Transverse colon (tissue), 4 donors: ENCODE data around the gene KLF13. TPM values are rescaled to one million over a fixed set of nuclear protein-coding genes. Genes with fewer than 3 reads are reported as not detected.
A peak's percentile ranks its signal among the peaks of the same experiment; 100 is the strongest.

Source experiments
- DNase-seq: peaks from one replicate; pipeline ENCODE4 v3.0.0-alpha.2; 2019
- H3K27ac ChIP-seq, 4 donors: fragments of 200-600 bp; sonication (generic); 2 replicates each; pipeline ENCODE4 v1.5.1; 2016 to 2018; ENCODE audit warnings: inconsistent platforms in 4 of 4
- H3K27me3 ChIP-seq: fragments of 200-600 bp; sonication (generic); 2 replicates; pipeline ENCODE4 v1.5.1; 2017; ENCODE audit warnings: inconsistent platforms
- H3K36me3 ChIP-seq, 4 donors: fragments of 200-600 bp; sonication (generic); 2 replicates each; pipeline ENCODE4 v1.5.1; 2017 to 2019; ENCODE audit warnings: inconsistent platforms in 4 of 4
- H3K4me1 ChIP-seq, 4 donors: fragments of 200-600 bp; sonication (generic); 2 replicates each; pipeline ENCODE4 v1.5.1; 2017 to 2020; ENCODE audit warnings: inconsistent platforms in 4 of 4
- H3K4me3 ChIP-seq, 4 donors: fragments of 200-600 bp; sonication (generic); 1 replicate in 1 of 4; 2 replicates in 3 of 4; pipeline versions ENCODE4 v1.5.1 to v1.6.1; 2017 to 2019; ENCODE audit warnings: inconsistent platforms in 4 of 4
- H3K9me3 ChIP-seq, 2 donors: fragments of 200-600 bp; sonication (generic); 2 replicates each; pipeline ENCODE4 v1.5.1; 2017 to 2019; ENCODE audit warnings: inconsistent platforms in 2 of 2
- CTCF ChIP-seq, 5 experiments: fragments of 200-600 bp in 3 of 5; fragments of 450-650 bp in 2 of 5; sonication (generic) in 3 of 5; IDR thresholded peaks; 1 replicate in 2 of 5; 2 replicates in 3 of 5; pipeline ENCODE4 v1.5.1; 2016 to 2017; ENCODE audit warnings: antibody characterized with exemption in 5 of 5, inconsistent platforms in 3 of 5, mild to moderate bottlenecking in 2 of 5, moderate library complexity in 1 of 5
- EP300 ChIP-seq: sonication (generic); formaldehyde crosslinking; IDR thresholded peaks from one replicate; pipeline ENCODE4 v1.6.1; 2017; ENCODE audit warnings: antibody characterized with exemption, low read depth
- POLR2A ChIP-seq: fragments of 450-650 bp; IDR thresholded peaks from one replicate; pipeline ENCODE4 v1.6.1; 2016; ENCODE audit warnings: antibody characterized with exemption, mild to moderate bottlenecking, moderate library complexity
- POLR2AphosphoS5 ChIP-seq, 3 donors: sonication (generic); formaldehyde crosslinking; IDR thresholded peaks; one replicate each; pipeline ENCODE4 v1.6.1; 2016; ENCODE audit warnings: antibody characterized with exemption in 3 of 3
- WGBS, 2 donors: methylation state at CpG; one replicate each; pipeline ENCODE4 v1.1.5; 2018; ENCODE audit warnings: low coverage in 1 of 2; 5-methylcytosine and 5-hydroxymethylcytosine counted together
- in situ Hi-C, 4 donors: fragments of 200-750 bp; cut with MboI; loops; one replicate each; pipeline versions ENCODE4 v1.15.0 to v1.15.1; 2017; ENCODE audit warnings: low sequenced_read_pairs in 3 of 4, low pct_ligation_motif_present in 1 of 4, low pct_unique_long_range_greater_than_20kb in 1 of 4
- intact Hi-C: fragments of 100-400 bp; cut with DNase I; formaldehyde crosslinking; loops from one replicate; pipeline ENCODE4 v1.15.1; 2023; ENCODE audit warnings: low total_unique reads
- total RNA-seq, 4 donors: library from RNA; depleted of rRNA; stranded (reverse); fragments of >200 nt; gene quantifications; one replicate each; pipeline ENCODE4 v1.1.0, GENCODE V29; 2016

Gene KLF13
- total RNA-seq, 4 donors from 2014 or later, result 39.0 to 81.2 (median 68.8) TPM

GRCh38 chr15:31361764-31362515 is 35.3 kb downstream of the KLF13 start:
- H3K4me3 ChIP-seq, result no peak overlapping the region
- H3K4me1 ChIP-seq, result peaks cover 73 to 95% (median 87%) of the 10 kb centered on the region in 4 donors
- intact Hi-C loops (loop anchor here (10.0 kb wide), 1 partner anchor 73 kb away; no protein-coding TSS in a partner anchor), in situ Hi-C loops (no loop called here)
- peak overlapping the region; percentile 90 to 96 (median 92) for H3K27ac ChIP-seq
- 45 to 53% methylated on average over 3 to 6 of the region's 6 CpGs for WGBS, 2 donors
- no peak for TF ChIP-seq POLR2A
- TF ChIP-seq EP300, result no peak
- TF ChIP-seq POLR2AphosphoS5 (IDR thresholded peaks at IDR 0.05), result no peak
- no peak for TF ChIP-seq CTCF (IDR thresholded peaks at IDR 0.05)
- no peaks in the 10 kb centered on the region for H3K9me3 ChIP-seq
- H3K27me3 ChIP-seq, result no peaks in the 10 kb centered on the region
- H3K36me3 ChIP-seq, result no peaks in the 10 kb centered on the region
- no peak for DNase-seq

GRCh38 chr15:31362886-31363285 is 36.3 kb downstream of the KLF13 start:
- WGBS, 2 donors, result 59 to 76% methylated on average over 4 to 5 of the region's 5 CpGs
- TF ChIP-seq CTCF (IDR thresholded peaks at IDR 0.05) (no peak), POLR2AphosphoS5 (IDR thresholded peaks at IDR 0.05) (no peak), EP300 (no peak), POLR2A (no peak)
- in situ Hi-C loops, result no loop called here
- H3K9me3 ChIP-seq, result no peaks in the 10 kb centered on the region
- DNase-seq, result no peak
- intact Hi-C loops, result loop anchor here (10.0 kb wide), 1 partner anchor 72 kb away; no protein-coding TSS in a partner anchor
- no peaks in the 10 kb centered on the region for H3K36me3 ChIP-seq
- H3K27ac ChIP-seq, result peak overlapping the region; percentile 90 to 96 (median 92)
- peaks cover 79 to 95% (median 81%) of the 10 kb centered on the region in 4 donors for H3K4me1 ChIP-seq
- H3K27me3 ChIP-seq, result no peaks in the 10 kb centered on the region
- no peak overlapping the region for H3K4me3 ChIP-seq

GRCh38 chr15:31364301-31365031 is 37.8 kb downstream of the KLF13 start:
- 50 to 69% methylated on average over 2 to 10 of the region's 10 CpGs for WGBS, 2 donors
- intact Hi-C loops, result loop anchor here (10.0 kb wide), 1 partner anchor 70 kb away; no protein-coding TSS in a partner anchor
- H3K27ac ChIP-seq, result peak overlapping the region; percentile 85 to 96 (median 91)
- peaks cover 66 to 99% (median 71%) of the 10 kb centered on the region in 4 donors for H3K4me1 ChIP-seq
- H3K27me3 ChIP-seq, result no peaks in the 10 kb centered on the region
- no peak overlapping the region for H3K4me3 ChIP-seq
- in situ Hi-C loops, result no loop called here
- DNase-seq, result peak; percentile 57
- H3K36me3 ChIP-seq, result no peaks in the 10 kb centered on the region
- TF ChIP-seq POLR2A, result no peak
- TF ChIP-seq CTCF (IDR thresholded peaks at IDR 0.05), result no peak
- no peak for TF ChIP-seq POLR2AphosphoS5 (IDR thresholded peaks at IDR 0.05)
- TF ChIP-seq EP300, result no peak
- H3K9me3 ChIP-seq, result no peaks in the 10 kb centered on the region

- peak overlapping the region in 1 of 4 donors; percentile 19 for H3K4me3 ChIP-seq
- peak overlapping the region; percentile 85 to 96 (median 91) for H3K27ac ChIP-seq
- 84% methylated on average over 10 of the region's 10 CpGs; no CpG with 5 or more reads in 1 of the 2 donors for WGBS, 2 donors
- DNase-seq, result no peak
- H3K9me3 ChIP-seq, result no peaks in the 10 kb centered on the region
- in situ Hi-C loops, result no loop called here
- H3K4me1 ChIP-seq, result peaks cover 59 to 93% (median 65%) of the 10 kb centered on the region in 4 donors
- no peaks in the 10 kb centered on the region for H3K36me3 ChIP-seq
- no peak for TF ChIP-seq CTCF (IDR thresholded peaks at IDR 0.05)
- no peaks in the 10 kb centered on the region for H3K27me3 ChIP-seq
- intact Hi-C loops, result loop anchor here (10.0 kb wide), 1 partner anchor 70 kb away; no protein-coding TSS in a partner anchor
Measured at GRCh38 chr15:31365032-31365654, 38.5 kb downstream of the KLF13 start.
